IPS DF 4.7 (cell line): ENCODE data around the gene PNMA6F.
"Not testable (repeated sequence)": the region's sequence is repeated elsewhere in the genome, so short reads cannot be mapped to it uniquely, and the experiment has no call there.

Source experiments
- DNase-seq: peaks from one replicate; pipeline ENCODE4 v3.0.0-alpha.2; 2013; ENCODE audit warnings: low spot score; ENCODE audit errors: extremely low read depth

Gene PNMA6F

GRCh38 chrX:153303276-153304262, 18.0 kb downstream of the PNMA6F start:
- DNase-seq = no peak

GRCh38 chrX:153302796-153303195, 18.8 kb downstream of the PNMA6F start:
- no peak for DNase-seq

GRCh38 chrX:153301746-153302145, 19.8 kb downstream of the PNMA6F start:
- DNase-seq = no peak

- DNase-seq = no peak
Observed at GRCh38 chrX:153299855-153300254, 21.7 kb downstream of the PNMA6F start.

- DNase-seq = no peak
Observed at GRCh38 chrX:153297376-153297775, 24.2 kb downstream of the PNMA6F start.

GRCh38 chrX:153293485-153294071, 28.0 kb downstream of the PNMA6F start:
- DNase-seq = not testable (repeated sequence)

- DNase-seq = not testable (repeated sequence)
Observed at GRCh38 chrX:153288807-153289206, 32.8 kb downstream of the PNMA6F start.

- not testable (repeated sequence) for DNase-seq
Observed at GRCh38 chrX:153285678-153286077, 35.9 kb downstream of the PNMA6F start.

GRCh38 chrX:153283982-153284381, 37.6 kb downstream of the PNMA6F start:
- DNase-seq = not testable (repeated sequence)

- DNase-seq = not testable (repeated sequence)
Observed at GRCh38 chrX:153281784-153282183, 39.8 kb downstream of the PNMA6F start.

GRCh38 chrX:153279304-153279703, 42.3 kb downstream of the PNMA6F start:
- DNase-seq = not testable (repeated sequence)

- not testable (repeated sequence) for DNase-seq
Observed at GRCh38 chrX:153276049-153276448, 45.5 kb downstream of the PNMA6F start.

GRCh38 chrX:153275418-153275817, 46.1 kb downstream of the PNMA6F start:
- DNase-seq = not testable (repeated sequence)

GRCh38 chrX:153272584-153272983, 49.0 kb downstream of the PNMA6F start:
- not testable (repeated sequence) for DNase-seq

GRCh38 chrX:153272070-153272469, 49.5 kb downstream of the PNMA6F start:
- not testable (repeated sequence) for DNase-seq
